HG02943 (cell line): ENCODE results near the gene CHST1.

ENCODE experiments used
- ATAC-seq: cut with Tn5 transposase; IDR thresholded peaks from one replicate; pipeline ENCODE4 v1.9.1; 2021; ENCODE audit warnings: mild to moderate bottlenecking, low read depth, moderate library complexity; ENCODE audit not compliant: unreplicated experiment

Gene CHST1

GRCh38 chr11:45661439-45662055, 3.9 kb downstream of the CHST1 start:
- ATAC-seq, result no peak

DNA sequence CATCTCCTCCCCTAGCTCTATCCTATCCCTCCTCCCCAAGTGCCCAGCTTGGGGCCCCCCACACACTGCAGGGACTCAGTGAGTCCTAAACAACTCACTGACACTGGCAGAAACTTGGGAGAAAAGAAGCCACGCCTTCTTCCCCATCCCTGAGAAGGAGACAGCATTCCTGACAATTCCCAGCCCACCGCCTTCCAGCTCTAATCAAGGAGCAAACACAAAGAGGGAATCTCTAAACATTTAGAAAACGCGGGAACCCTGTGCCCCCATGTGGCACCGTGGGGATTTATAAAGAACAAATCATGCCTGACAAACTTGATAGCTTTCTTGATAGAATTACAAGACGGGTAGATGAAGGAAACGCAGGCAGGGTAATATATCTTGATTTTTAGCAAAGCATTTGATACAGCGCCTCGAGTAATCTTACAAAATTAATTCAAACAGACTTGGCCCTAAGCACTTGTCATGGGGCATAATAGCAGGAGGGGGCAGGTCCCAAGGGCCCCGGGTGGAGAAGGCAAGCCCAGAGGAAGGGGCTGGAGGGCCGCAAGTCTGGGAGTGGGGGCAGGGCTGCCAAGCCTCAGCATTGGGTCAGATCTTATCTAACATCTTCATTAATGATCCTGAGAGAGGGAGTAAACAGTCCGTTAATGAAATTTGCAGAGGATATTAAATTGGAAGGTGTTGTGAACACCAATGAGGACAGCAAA, 4.5 kb downstream of the CHST1 start:
- no peak for ATAC-seq

GRCh38 chr11:45659818-45660160, 5.6 kb downstream of the CHST1 start:
- ATAC-seq, result no peak

- no peak for ATAC-seq
These were observed 6.2 kb downstream of the CHST1 start for GRCh38 chr11:45659031-45659817.

- ATAC-seq, result no peak
These were observed 7.0 kb downstream of the CHST1 start for GRCh38 chr11:45658292-45658991.

DNA sequence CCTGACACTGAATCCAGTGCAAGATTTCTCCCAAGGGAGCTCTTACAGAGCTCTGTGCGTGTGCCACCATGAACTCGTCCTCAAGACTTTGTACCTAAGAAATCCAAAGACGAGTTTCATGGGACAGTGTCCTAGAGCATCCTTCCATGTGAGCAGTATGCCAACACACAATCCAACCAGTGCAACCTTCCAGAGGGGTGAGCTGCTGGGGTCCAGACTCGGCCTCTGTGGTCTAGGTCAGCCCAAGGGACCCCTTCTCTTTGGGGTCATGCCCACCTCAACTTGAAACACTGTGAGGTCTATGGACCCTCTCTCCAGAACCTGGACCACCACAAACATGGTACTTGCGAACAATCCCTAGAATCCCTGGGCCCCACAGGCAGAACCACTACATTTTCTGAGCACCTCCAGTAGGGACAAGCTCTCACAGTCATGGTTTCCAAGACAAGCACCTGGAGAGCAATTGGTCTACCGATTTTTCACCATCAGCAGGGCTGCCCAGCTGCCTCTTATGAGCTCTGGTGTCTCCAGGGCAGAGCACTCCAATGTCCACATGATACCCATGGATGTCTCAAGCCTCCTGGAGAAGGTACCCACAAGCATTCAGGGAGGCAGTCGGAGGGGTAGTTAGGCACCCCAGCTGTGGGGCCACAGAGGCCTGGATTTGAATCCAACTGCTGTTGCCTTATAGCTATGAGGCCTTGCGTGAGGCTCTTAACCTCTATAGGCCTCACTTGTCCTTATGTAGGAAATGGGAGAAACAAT, 7.7 kb downstream of the CHST1 start:
- ATAC-seq, result no peak

GRCh38 chr11:45655831-45656230, 9.6 kb downstream of the CHST1 start:
- no peak for ATAC-seq

- ATAC-seq, result no peak
These were observed 10.1 kb downstream of the CHST1 start for GRCh38 chr11:45655347-45655756.

- ATAC-seq, result no peak
These were observed 10.5 kb downstream of the CHST1 start for GRCh38 chr11:45655012-45655283.

DNA sequence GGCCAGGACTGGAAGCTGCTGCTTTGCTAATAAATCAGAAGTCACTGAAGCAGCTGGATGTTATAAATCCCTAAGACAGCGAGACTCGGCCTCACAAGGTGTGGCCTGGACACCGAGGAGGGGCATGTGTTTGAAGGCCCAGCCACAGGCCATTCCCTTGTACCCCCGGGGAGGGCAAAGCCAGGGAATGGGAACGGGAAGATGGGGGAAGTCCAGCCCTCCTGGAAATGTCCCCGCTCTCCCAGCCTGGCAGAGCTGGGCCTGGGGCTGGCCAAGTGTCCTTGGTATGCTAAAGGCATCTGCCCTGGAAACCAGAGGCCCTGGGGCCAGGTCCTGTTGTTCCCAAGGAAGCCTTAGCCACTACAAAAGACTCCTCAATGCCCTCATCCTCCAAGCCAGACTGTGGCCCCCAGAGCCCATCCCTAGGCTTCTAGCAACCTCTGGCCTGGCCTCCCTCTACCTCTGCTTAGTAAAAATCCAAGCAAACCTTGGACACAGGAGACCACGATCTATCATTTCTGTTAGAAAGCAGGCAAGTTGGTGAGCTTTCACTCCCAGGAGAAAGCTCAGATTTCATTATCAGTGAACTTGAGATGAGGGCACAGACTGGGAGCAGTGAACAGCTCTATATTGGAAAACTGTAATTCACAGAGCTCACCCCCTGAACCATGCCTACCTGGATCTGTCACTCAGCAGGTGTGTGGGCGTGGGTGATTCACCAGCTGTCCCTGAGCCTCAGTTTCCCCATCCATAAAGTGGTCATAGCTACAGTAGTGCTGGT, 11.0 kb downstream of the CHST1 start:
- ATAC-seq, result no peak

- no peak for ATAC-seq
These were observed 12.1 kb downstream of the CHST1 start for GRCh38 chr11:45653277-45653676.

GRCh38 chr11:45652781-45653180, 12.6 kb downstream of the CHST1 start:
- ATAC-seq, result no peak

GRCh38 chr11:45651841-45652749, 13.3 kb downstream of the CHST1 start:
- no peak for ATAC-seq

- ATAC-seq, result no peak
These were observed 14.3 kb downstream of the CHST1 start for GRCh38 chr11:45651156-45651555.

GRCh38 chr11:45650166-45651095, 15.0 kb downstream of the CHST1 start:
- no peak for ATAC-seq

GRCh38 chr11:45649544-45650165, 15.8 kb downstream of the CHST1 start:
- no peak for ATAC-seq

DNA sequence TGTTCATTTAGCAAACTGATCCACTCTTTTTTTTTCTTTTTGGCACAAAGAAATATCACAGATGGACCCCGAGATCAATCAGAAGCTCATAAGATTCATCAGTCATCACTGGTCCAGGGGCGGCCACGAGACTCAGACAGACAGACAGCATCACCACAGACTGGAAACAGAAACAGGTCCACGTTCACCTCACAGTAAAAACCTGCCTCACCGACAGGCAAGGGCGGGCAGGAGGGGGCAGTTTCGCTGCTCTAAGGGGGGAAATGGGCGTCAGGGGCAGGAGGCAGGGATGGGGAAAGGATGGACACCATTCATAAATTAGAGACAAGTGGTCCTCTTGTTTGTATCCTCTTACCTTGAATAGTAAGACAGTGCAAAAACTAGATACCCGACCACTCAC, 16.5 kb downstream of the CHST1 start:
- ATAC-seq, result no peak
